Endometrial microvascular endothelial cells (primary cell): ENCODE data around the gene BAG2. TPM values are rescaled to one million over a fixed set of nuclear protein-coding genes. Genes with fewer than 3 reads are reported as not detected.

Source experiments
- in situ Hi-C: cut with HindIII; loops from 2 replicates; pipeline ENCODE4 v1.10.0; 2017; ENCODE audit warnings: low sequenced_read_pairs, low pct_unique_long_range_greater_than_20kb; ENCODE audit errors: inconsistent ontology term
- total RNA-seq: library from RNA; depleted of rRNA; stranded (reverse); fragments of >200 nt; gene quantifications from one replicate; pipeline ENCODE4 v1.2.3, GENCODE V29; 2015; ENCODE audit errors: inconsistent ontology term

The BAG2 gene
- total RNA-seq, 1 donor from 2014 or later: 13.8 TPM

- in situ Hi-C loops: no loop called here
Measured at GRCh38 chr6:57216235-57217101, 44.3 kb downstream of the BAG2 start.

- in situ Hi-C loops: no loop called here
Measured at GRCh38 chr6:57217270-57217669, 45.1 kb downstream of the BAG2 start.

DNA sequence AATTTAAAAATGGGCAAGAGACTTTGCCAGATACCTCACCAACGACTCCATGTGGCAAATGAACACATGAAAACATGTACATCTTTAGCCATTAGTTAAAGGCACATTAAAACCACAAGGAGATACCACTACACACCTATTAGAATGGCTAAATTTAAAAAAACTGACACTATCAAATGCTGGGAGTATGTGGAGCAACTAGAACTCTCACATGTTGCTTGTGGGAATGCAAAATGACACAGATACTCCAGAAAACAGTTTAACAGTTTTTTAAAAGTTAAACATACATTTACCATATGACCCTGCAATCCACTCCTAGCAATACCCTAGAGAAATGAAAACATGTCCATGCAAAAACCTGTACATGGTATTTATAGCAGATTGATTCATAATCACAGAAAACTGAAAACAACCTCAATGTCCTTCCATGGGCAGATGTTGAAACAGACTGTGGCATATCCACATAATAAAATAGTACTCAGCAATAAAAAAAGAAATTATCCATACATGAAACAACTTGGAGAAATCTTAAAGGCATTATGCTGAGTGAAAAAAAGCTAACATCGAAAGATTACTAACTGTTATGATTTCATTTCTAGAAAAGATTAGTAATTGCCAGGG lies 48.1 kb downstream of the BAG2 start:
- in situ Hi-C loops: no loop called here

- in situ Hi-C loops: no loop called here
Measured at GRCh38 chr6:57221191-57221935, 49.2 kb downstream of the BAG2 start.

GRCh38 chr6:57221936-57222742 lies 50.0 kb downstream of the BAG2 start, which contains the start of gene RAB23:
RAB23 (minus strand) TSS chr6:57222307; CDS start chr6:57210380, 11,927 bp downstream.
- in situ Hi-C loops: no loop called here

- in situ Hi-C loops: no loop called here
Measured at GRCh38 chr6:57222743-57223077, 50.6 kb downstream of the BAG2 start.

DNA sequence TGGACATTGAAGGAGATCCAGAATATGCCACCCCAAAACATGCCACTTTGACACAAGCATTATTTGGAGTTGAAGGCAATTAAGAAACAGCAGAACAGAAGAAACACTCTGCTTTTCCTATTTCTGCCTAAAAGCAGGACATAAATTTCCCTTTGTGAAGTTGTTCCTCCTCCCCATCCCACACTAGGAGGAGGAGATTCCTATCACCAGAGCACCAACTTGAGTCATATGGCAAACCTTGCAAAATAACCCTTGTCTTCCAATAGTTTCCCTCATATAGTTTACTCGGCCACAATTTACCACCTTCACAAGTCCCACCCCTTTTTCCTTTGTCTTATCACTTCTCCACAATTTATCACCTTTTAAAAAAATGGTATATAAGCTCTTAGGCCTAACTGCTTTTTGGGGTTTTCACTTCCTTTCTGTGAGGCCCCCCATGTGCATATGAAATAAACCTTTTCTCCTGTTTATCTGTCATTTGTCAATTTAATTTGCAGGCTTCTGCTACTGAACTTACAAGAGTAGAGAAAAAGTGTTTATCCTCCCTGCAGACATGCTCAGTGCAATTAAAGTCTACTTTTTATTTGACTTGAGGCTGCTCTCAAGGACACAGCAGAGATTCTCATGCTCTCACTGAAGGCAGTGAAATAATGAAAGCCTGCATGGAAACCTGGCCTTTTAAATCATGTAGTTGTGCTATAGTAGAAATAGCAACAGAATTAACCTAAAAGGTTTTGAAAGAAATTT lies 52.8 kb downstream of the BAG2 start:
- in situ Hi-C loops: no loop called here

DNA sequence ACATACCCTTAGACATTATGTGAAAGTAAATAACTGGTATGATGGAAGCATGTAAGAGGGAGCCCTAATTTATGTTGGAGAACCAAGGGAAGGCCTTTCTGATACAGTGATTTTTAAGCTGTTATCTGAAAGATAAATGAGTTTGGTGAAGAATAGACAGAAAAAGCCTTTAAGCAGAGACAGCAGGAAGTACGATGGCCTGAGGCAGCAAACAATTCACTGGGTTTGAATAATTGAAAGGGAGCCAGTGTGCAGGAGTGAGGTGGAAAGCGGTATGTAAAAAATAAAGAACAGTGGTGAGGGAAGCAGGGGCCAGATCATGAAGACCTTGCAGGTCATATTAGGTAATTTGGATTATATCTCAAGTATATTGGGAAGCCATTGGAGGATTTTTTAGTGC lies 54.1 kb downstream of the BAG2 start:
- in situ Hi-C loops: no loop called here

Other genes with a start within 250 kb of the BAG2 start
- gene BEND6, start 217.2 kb upstream of the BAG2 start, total RNA-seq: 0.65 TPM
- gene KIAA1586, start 125.6 kb upstream of the BAG2 start, total RNA-seq: 15.2 TPM
- gene ZNF451, start 82.1 kb upstream of the BAG2 start, total RNA-seq: 32.0 TPM
- gene RAB23, start 50.0 kb downstream of the BAG2 start, total RNA-seq: 26.8 TPM
- gene PRIM2, start 145.3 kb downstream of the BAG2 start, total RNA-seq: 25.2 TPM